OCI-LY1 (cell line): ENCODE measurements around the gene SLC6A19.

Source experiments
- H2AFZ ChIP-seq: fragments of 200-600 bp; sonication (generic), shearing (Covaris generic); 2 replicates; pipeline ENCODE4 v1.6.0; 2014; ENCODE audit warnings: antibody characterized with exemption, mild to moderate bottlenecking, low read length
- H3F3A ChIP-seq: fragments of 200-600 bp; sonication (generic), shearing (Covaris generic); 2 replicates; pipeline ENCODE4 v1.6.0; 2014; ENCODE audit warnings: mild to moderate bottlenecking, antibody characterized with exemption, low read length, moderate library complexity; ENCODE audit not compliant: insufficient read depth
- H3K27ac ChIP-seq: fragments of 200-600 bp; sonication (generic); 2 replicates; pipeline ENCODE4 v1.5.1; 2014; ENCODE audit warnings: low read length, mixed run types, mild to moderate bottlenecking, low read depth; ENCODE audit not compliant: poor library complexity, severe bottlenecking
- H3K27me3 ChIP-seq: fragments of 200-600 bp; sonication (generic); 2 replicates; pipeline ENCODE4 v1.6.0; 2014; ENCODE audit warnings: antibody characterized with exemption, mild to moderate bottlenecking, low read length, moderate library complexity; ENCODE audit not compliant: insufficient read depth
- H3K36me3 ChIP-seq: fragments of 200-600 bp; sonication (generic); 2 replicates; pipeline ENCODE4 v1.6.1; 2014; ENCODE audit warnings: mild to moderate bottlenecking, antibody characterized with exemption, low read length, moderate library complexity, mixed read lengths; ENCODE audit not compliant: insufficient read depth
- H3K4me1 ChIP-seq: fragments of 200-600 bp; sonication (generic); 2 replicates; pipeline ENCODE4 v1.5.1; 2014; ENCODE audit warnings: mild to moderate bottlenecking, low read length, moderate library complexity; ENCODE audit not compliant: insufficient read depth, severe bottlenecking
- H3K4me2 ChIP-seq: fragments of 200-600 bp; sonication (generic), shearing (Covaris generic); 2 replicates; pipeline ENCODE4 v1.6.1; 2014; ENCODE audit warnings: low read length
- H3K4me3 ChIP-seq: fragments of 200-600 bp; sonication (generic); 2 replicates; pipeline ENCODE4 v1.5.1; 2014; ENCODE audit warnings: low read length, low read depth, mild to moderate bottlenecking, mixed read lengths; ENCODE audit not compliant: poor library complexity, severe bottlenecking
- H3K79me2 ChIP-seq: fragments of 200-600 bp; shearing (Covaris generic); 2 replicates; pipeline ENCODE4 v1.6.1; 2016; ENCODE audit warnings: mixed run types, low read length, mixed read lengths; ENCODE audit not compliant: insufficient read depth
- H3K9ac ChIP-seq: fragments of 200-600 bp; sonication (generic), shearing (Covaris generic); 2 replicates; pipeline ENCODE4 v1.6.1; 2014; ENCODE audit warnings: mild to moderate bottlenecking, low read length, mixed read lengths
- H3K9me2 ChIP-seq: fragments of 200-600 bp; sonication (generic), shearing (Covaris generic); 2 replicates; pipeline ENCODE4 v1.6.1; 2014; ENCODE audit warnings: low read depth, mild to moderate bottlenecking, low read length, mixed read lengths
- H3K9me3 ChIP-seq: fragments of 200-600 bp; shearing (Covaris generic); 2 replicates; pipeline ENCODE4 v1.6.1; 2014; ENCODE audit warnings: low read length, mixed read lengths
- H4K20me1 ChIP-seq: fragments of 200-600 bp; sonication (generic), shearing (Covaris generic); 2 replicates; pipeline ENCODE4 v1.6.0; 2016; ENCODE audit warnings: mild to moderate bottlenecking, low read length; ENCODE audit not compliant: insufficient read depth
- EZH2 ChIP-seq: fragments of 200-600 bp; sonication (generic), shearing (Covaris generic); IDR thresholded peaks from 2 replicates; pipeline ENCODE4 v1.8.0; 2017; ENCODE audit warnings: borderline replicate concordance, mixed run types, mild to moderate bottlenecking, antibody characterized with exemption, low read length, moderate library complexity, mixed read lengths
- TF ChIP-seq, protein P1 (sequence below): fragments of 200-600 bp; sonication (generic), shearing (Covaris generic); IDR thresholded peaks from 2 replicates; pipeline ENCODE4 v1.5.1; 2017; ENCODE audit warnings: mild to moderate bottlenecking, antibody characterized with exemption, low read length, moderate library complexity, mixed read lengths

The SLC6A19 gene

GRCh38 chr5:1255081-1255561, 53.7 kb downstream of the SLC6A19 start:
- Histone ChIP-seq H3K79me2 (no peaks in the 10 kb centered on the region), H3K27ac (no peak overlapping the region), H3K4me2 (no peak overlapping the region), H2AFZ (no peak overlapping the region), H3K36me3 (no peaks in the 10 kb centered on the region), H3F3A (no peaks in the 10 kb centered on the region), H3K9me3 (no peaks in the 10 kb centered on the region), H3K9ac (no peak overlapping the region), H3K27me3 (peaks cover 2% of the 10 kb centered on the region; the same call in 1 of the 2 replicates), H3K4me3 (no peak overlapping the region), H4K20me1 (no peaks in the 10 kb centered on the region), H3K9me2 (no peaks in the 10 kb centered on the region), H3K4me1 (no peaks in the 10 kb centered on the region)
- no peak for TF ChIP-seq EZH2
- TF ChIP-seq, protein P1, sequence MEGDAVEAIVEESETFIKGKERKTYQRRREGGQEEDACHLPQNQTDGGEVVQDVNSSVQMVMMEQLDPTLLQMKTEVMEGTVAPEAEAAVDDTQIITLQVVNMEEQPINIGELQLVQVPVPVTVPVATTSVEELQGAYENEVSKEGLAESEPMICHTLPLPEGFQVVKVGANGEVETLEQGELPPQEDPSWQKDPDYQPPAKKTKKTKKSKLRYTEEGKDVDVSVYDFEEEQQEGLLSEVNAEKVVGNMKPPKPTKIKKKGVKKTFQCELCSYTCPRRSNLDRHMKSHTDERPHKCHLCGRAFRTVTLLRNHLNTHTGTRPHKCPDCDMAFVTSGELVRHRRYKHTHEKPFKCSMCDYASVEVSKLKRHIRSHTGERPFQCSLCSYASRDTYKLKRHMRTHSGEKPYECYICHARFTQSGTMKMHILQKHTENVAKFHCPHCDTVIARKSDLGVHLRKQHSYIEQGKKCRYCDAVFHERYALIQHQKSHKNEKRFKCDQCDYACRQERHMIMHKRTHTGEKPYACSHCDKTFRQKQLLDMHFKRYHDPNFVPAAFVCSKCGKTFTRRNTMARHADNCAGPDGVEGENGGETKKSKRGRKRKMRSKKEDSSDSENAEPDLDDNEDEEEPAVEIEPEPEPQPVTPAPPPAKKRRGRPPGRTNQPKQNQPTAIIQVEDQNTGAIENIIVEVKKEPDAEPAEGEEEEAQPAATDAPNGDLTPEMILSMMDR, result no peak

GRCh38 chr5:1256776-1257175, 55.4 kb downstream of the SLC6A19 start:
- no peaks in the 10 kb centered on the region for H3K27me3 ChIP-seq

DNA sequence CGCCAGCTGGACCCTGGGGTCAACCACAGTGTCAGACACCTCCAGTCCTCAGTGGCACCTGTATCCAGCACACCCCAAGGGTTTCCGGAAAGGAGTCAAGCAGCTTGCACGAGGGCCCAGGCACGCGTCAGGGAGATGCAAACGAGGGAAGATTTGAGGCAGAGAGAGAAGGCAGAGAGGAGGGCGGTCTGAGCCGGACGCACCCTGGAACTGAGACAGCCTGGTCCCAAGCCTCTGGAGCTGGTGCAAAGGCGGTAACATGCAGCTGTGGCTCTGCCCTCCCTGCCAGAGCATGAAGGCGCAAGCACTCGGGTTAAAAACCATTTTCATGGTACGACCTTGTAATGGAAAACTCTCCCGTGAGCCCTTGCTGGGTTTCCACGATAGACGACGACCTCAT, 56.0 kb downstream of the SLC6A19 start:
- Histone ChIP-seq H3K79me2 (no peaks in the 10 kb centered on the region), H3K4me1 (peaks cover under 1% of the 10 kb centered on the region), H3K9ac (no peak overlapping the region), H3K4me3 (no peak overlapping the region), H2AFZ (no peak overlapping the region), H3K9me3 (no peaks in the 10 kb centered on the region), H3F3A (no peaks in the 10 kb centered on the region), H4K20me1 (no peaks in the 10 kb centered on the region), H3K27ac (no peak overlapping the region), H3K36me3 (peaks cover 8% of the 10 kb centered on the region; the same call in 1 of the 2 replicates), H3K4me2 (no peak overlapping the region), H3K9me2 (no peaks in the 10 kb centered on the region), H3K27me3 (no peaks in the 10 kb centered on the region)
- TF ChIP-seq, protein P1, result no peak
- TF ChIP-seq EZH2, result no peak

More at GRCh38 chr5:1256776-1257175, 55.4 kb downstream of the SLC6A19 start:
- H3K9me2 ChIP-seq, result no peaks in the 10 kb centered on the region
- TF ChIP-seq, protein P1, result no peak
- no peak for TF ChIP-seq EZH2
- no peaks in the 10 kb centered on the region for H3K79me2 ChIP-seq
- no peaks in the 10 kb centered on the region for H3K4me1 ChIP-seq
- no peak overlapping the region for H2AFZ ChIP-seq
- no peak overlapping the region for H3K4me3 ChIP-seq
- H4K20me1 ChIP-seq, result no peaks in the 10 kb centered on the region
- H3K4me2 ChIP-seq, result no peak overlapping the region
- H3K9me3 ChIP-seq, result no peaks in the 10 kb centered on the region
- H3K9ac ChIP-seq, result no peak overlapping the region
- no peaks in the 10 kb centered on the region for H3F3A ChIP-seq
- peaks cover 8% of the 10 kb centered on the region; the same call in 1 of the 2 replicates for H3K36me3 ChIP-seq
- H3K27ac ChIP-seq, result no peak overlapping the region
